Measurements from ENCODE around the gene EIF4G3. TPM values are rescaled to one million over a fixed set of nuclear protein-coding genes. Genes with fewer than 3 reads are reported as not detected.

The EIF4G3 gene
- polyA plus RNA-seq, 1 donor (not counting 4 experiments of a cell fraction or from before 2014, with no cell fraction given): 44.6 TPM

- Histone ChIP-seq H2AFZ (ENCODE audit: control insufficient read depth, low read length) (no peak overlapping the region), H4K20me1 (ENCODE audit: control insufficient read depth, extremely low read depth, insufficient read depth, low read length) (no peaks in the 10 kb centered on the region), H3K27ac (ENCODE audit: control insufficient read depth, insufficient read depth, low read length) (no peak overlapping the region), H3K4me3 (ENCODE audit: control insufficient read depth in 2 of 3, extremely low read depth in 1 of 3, insufficient read depth in 2 of 3, low read depth in 1 of 3, low read length in 3 of 3) (no peak overlapping the region), H3K36me3 (ENCODE audit: control insufficient read depth in 2 of 2, extremely low read depth in 1 of 2, insufficient read depth in 2 of 2, low read length in 2 of 2) (peaks cover 5 to 9% of the 10 kb centered on the region in 2 experiments), H3K9me1 (ENCODE audit: control insufficient read depth, extremely low read depth, insufficient read depth, low read length) (no peaks in the 10 kb centered on the region), H3K4me1 (ENCODE audit: control insufficient read depth, extremely low read depth, insufficient read depth, low read length) (no peaks in the 10 kb centered on the region), H3K9me3 (ENCODE audit: control insufficient read depth, low read depth, low read length) (no peaks in the 10 kb centered on the region), H3K27me3 (ENCODE audit: control insufficient read depth, extremely low read depth, insufficient read depth, low read length) (no peaks in the 10 kb centered on the region), H3K4me2 (ENCODE audit: control insufficient read depth, extremely low read depth, insufficient read depth, low read depth, low read length) (no peak overlapping the region), H3K79me2 (ENCODE audit: control insufficient read depth, insufficient read depth, low read length) (no peaks in the 10 kb centered on the region), H3K9ac (ENCODE audit: control insufficient read depth, extremely low read depth, insufficient read depth, low read length) (no peak overlapping the region)
- TF ChIP-seq EZH2 (IDR thresholded peaks at IDR 0.05; ENCODE audit: low read length) (no peak), CTCF (optimal IDR thresholded peaks at IDR 0.05 in 1 of 3, IDR thresholded peaks at IDR 0.05 in 1 of 3, conservative IDR thresholded peaks at IDR 0.05 in 1 of 3; ENCODE audit: extremely low read depth in 1 of 3, insufficient read depth in 2 of 3, low read length in 3 of 3) (no peak)
- no peak for DNase-seq (ENCODE audit: low read depth, low spot score)
- dilution Hi-C loops (cut with MboI; ENCODE audit: extremely low pct_ligation_motif_present, low sequenced_read_pairs): no loop called here
- no peak for FAIRE-seq
Measured at GRCh38 chr1:20964540-20965484, 211.9 kb downstream of the EIF4G3 start.

DNA sequence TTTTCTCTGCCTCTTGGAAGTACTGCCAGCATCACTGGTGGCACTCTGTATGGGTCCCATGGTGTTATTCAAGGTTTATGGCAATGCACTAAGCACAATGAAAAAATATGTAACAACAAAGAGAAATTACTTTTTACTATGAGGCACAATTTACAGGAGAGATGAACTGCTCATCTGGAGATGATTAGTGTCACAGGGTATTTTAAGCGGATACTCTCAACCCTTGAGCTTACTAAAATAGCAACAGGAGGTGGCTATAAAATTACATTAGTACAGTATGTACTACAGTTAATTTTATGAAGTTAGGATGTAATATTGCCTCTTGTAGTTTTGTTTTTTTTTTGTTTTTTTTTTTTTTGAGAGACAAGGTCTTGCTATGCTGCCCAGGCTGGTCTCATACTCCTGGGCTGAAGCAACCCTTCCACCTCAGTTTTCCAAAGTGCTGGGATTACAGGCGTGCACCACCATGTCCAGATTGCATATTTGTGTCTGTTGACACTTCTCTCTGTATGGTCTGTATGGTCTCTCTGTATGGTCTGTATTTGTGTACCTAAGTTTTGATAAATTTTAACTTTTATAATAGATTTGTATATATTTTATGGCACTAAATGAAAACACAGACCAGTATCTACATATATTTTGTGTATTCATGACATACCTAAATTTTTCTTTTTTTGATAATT lies 214.0 kb downstream of the EIF4G3 start:
- Histone ChIP-seq H3K9me1 (ENCODE audit: control insufficient read depth, extremely low read depth, insufficient read depth, low read length) (no peaks in the 10 kb centered on the region), H3K36me3 (ENCODE audit: control insufficient read depth in 2 of 2, extremely low read depth in 1 of 2, insufficient read depth in 2 of 2, low read length in 2 of 2) (peaks cover 0 to 4% of the 10 kb centered on the region in 2 experiments), H3K79me2 (ENCODE audit: control insufficient read depth, insufficient read depth, low read length) (no peaks in the 10 kb centered on the region), H3K4me3 (ENCODE audit: control insufficient read depth in 2 of 3, extremely low read depth in 1 of 3, insufficient read depth in 2 of 3, low read depth in 1 of 3, low read length in 3 of 3) (no peak overlapping the region), H3K4me2 (ENCODE audit: control insufficient read depth, extremely low read depth, insufficient read depth, low read depth, low read length) (no peak overlapping the region), H3K9me3 (ENCODE audit: control insufficient read depth, low read depth, low read length) (no peaks in the 10 kb centered on the region), H3K27ac (ENCODE audit: control insufficient read depth, insufficient read depth, low read length) (no peak overlapping the region), H3K4me1 (ENCODE audit: control insufficient read depth, extremely low read depth, insufficient read depth, low read length) (no peaks in the 10 kb centered on the region), H4K20me1 (ENCODE audit: control insufficient read depth, extremely low read depth, insufficient read depth, low read length) (no peaks in the 10 kb centered on the region), H3K27me3 (ENCODE audit: control insufficient read depth, extremely low read depth, insufficient read depth, low read length) (no peaks in the 10 kb centered on the region), H3K9ac (ENCODE audit: control insufficient read depth, extremely low read depth, insufficient read depth, low read length) (no peak overlapping the region), H2AFZ (ENCODE audit: control insufficient read depth, low read length) (no peak overlapping the region)
- DNase-seq (ENCODE audit: low read depth, low spot score) (no peak), FAIRE-seq (no peak)
- dilution Hi-C loops (cut with MboI; ENCODE audit: extremely low pct_ligation_motif_present, low sequenced_read_pairs): no loop called here
- no peak for TF ChIP-seq CTCF (optimal IDR thresholded peaks at IDR 0.05 in 1 of 3, IDR thresholded peaks at IDR 0.05 in 1 of 3, conservative IDR thresholded peaks at IDR 0.05 in 1 of 3; ENCODE audit: extremely low read depth in 1 of 3, insufficient read depth in 2 of 3, low read length in 3 of 3)
- TF ChIP-seq EZH2 (IDR thresholded peaks at IDR 0.05; ENCODE audit: low read length): no peak
